HG02943 (cell line): Measurements from ENCODE around the gene PFKFB2.

ENCODE experiments used
- ATAC-seq: cut with Tn5 transposase; IDR thresholded peaks from one replicate; pipeline ENCODE4 v1.9.1; 2021; ENCODE audit warnings: mild to moderate bottlenecking, low read depth, moderate library complexity; ENCODE audit not compliant: unreplicated experiment

Gene PFKFB2

GRCh38 chr1:207060596-207060995 lies 7.5 kb downstream of the PFKFB2 start:
- no peak for ATAC-seq

GRCh38 chr1:207062058-207062457 lies 9.0 kb downstream of the PFKFB2 start:
- no peak for ATAC-seq

- no peak for ATAC-seq
Measured at GRCh38 chr1:207063014-207063413, 9.9 kb downstream of the PFKFB2 start.

GRCh38 chr1:207064561-207064960 lies 11.5 kb downstream of the PFKFB2 start:
- no peak for ATAC-seq

- ATAC-seq = no peak
Measured at GRCh38 chr1:207067185-207067584, 14.1 kb downstream of the PFKFB2 start.

- ATAC-seq = no peak
Measured at GRCh38 chr1:207067665-207068064, 14.6 kb downstream of the PFKFB2 start.

GRCh38 chr1:207069061-207069460 lies 16.0 kb downstream of the PFKFB2 start:
- no peak for ATAC-seq

- no peak for ATAC-seq
Measured at GRCh38 chr1:207069858-207070506, 16.9 kb downstream of the PFKFB2 start.

GRCh38 chr1:207070811-207071210 lies 17.7 kb downstream of the PFKFB2 start:
- ATAC-seq = no peak

GRCh38 chr1:207071426-207071825 lies 18.4 kb downstream of the PFKFB2 start:
- ATAC-seq = no peak

GRCh38 chr1:207072233-207072632 lies 19.2 kb downstream of the PFKFB2 start:
- ATAC-seq = no peak

GRCh38 chr1:207073906-207074820 lies 21.1 kb downstream of the PFKFB2 start:
- ATAC-seq = no peak

GRCh38 chr1:207076181-207076955 lies 23.3 kb downstream of the PFKFB2 start:
- no peak for ATAC-seq

- no peak for ATAC-seq
Measured at GRCh38 chr1:207077012-207077411, 23.9 kb downstream of the PFKFB2 start.

GRCh38 chr1:207077470-207078377 lies 24.6 kb downstream of the PFKFB2 start:
- ATAC-seq = no peak

GRCh38 chr1:207078578-207079132 lies 25.6 kb downstream of the PFKFB2 start:
- ATAC-seq = no peak

GRCh38 chr1:207079706-207080241 lies 26.7 kb downstream of the PFKFB2 start:
- no peak for ATAC-seq

- ATAC-seq = no peak
Measured at GRCh38 chr1:207081088-207081487, 28.0 kb downstream of the PFKFB2 start.

GRCh38 chr1:207081806-207082205 lies 28.7 kb downstream of the PFKFB2 start:
- no peak for ATAC-seq
